Choroid plexus epithelial cell (primary cell): Measurements from ENCODE around the gene WDR91.
A peak's percentile ranks its signal among the peaks of the same experiment; 100 is the strongest.
"Not testable (repeated sequence)": the region's sequence is repeated elsewhere in the genome, so short reads cannot be mapped to it uniquely, and the experiment has no call there.

Experiments used
- DNase-seq: peaks from one replicate; pipeline ENCODE4 v3.0.0-alpha.2; 2010; ENCODE audit warnings: low read depth
- H3K4me3 ChIP-seq: 2 replicates; pipeline ENCODE4 v1.5.1; 2011; ENCODE audit warnings: low read depth, mild to moderate bottlenecking, control low read depth, low read length, moderate library complexity
- CTCF ChIP-seq: conservative IDR thresholded peaks from 2 replicates; pipeline ENCODE4 v1.5.1; 2011; ENCODE audit warnings: low read depth, mild to moderate bottlenecking, control low read depth, inconsistent platforms, low read length, moderate library complexity

The WDR91 gene

GRCh38 chr7:135240441-135240840 is 29.1 kb upstream of the WDR91 start:
- no peak overlapping the region for H3K4me3 ChIP-seq
- TF ChIP-seq CTCF: no peak
- DNase-seq: no peak

- DNase-seq: no peak
- TF ChIP-seq CTCF: no peak
These were observed 27.9 kb upstream of the WDR91 start for GRCh38 chr7:135239263-135239662.

GRCh38 chr7:135238112-135238744 is 26.9 kb upstream of the WDR91 start:
- TF ChIP-seq CTCF: peak; percentile 52
- DNase-seq: no peak
- no peak overlapping the region for H3K4me3 ChIP-seq

More at GRCh38 chr7:135239263-135239662, 27.9 kb upstream of the WDR91 start:
- H3K4me3 ChIP-seq: no peak overlapping the region

DNA sequence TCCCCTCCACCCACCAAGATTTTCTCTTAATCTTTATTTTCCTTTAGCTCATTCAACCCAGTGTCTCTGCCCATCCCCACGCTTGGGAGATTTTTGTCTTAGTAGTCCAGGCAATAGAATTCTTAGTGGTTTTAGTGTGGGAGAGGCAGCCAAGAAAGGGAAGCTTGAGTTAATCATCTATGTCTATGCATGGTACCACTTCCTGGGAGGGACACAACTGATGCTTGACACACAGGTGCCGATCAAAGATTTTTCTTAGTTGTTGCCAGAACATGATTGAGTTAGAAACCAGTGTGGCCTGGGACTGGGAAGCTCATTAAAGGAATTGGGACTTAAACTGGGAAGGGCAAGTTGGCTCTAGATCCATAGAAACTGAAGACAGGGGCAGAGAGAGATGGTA is 25.4 kb upstream of the WDR91 start:
- H3K4me3 ChIP-seq: no peak overlapping the region
- TF ChIP-seq CTCF: no peak
- DNase-seq: no peak

DNA sequence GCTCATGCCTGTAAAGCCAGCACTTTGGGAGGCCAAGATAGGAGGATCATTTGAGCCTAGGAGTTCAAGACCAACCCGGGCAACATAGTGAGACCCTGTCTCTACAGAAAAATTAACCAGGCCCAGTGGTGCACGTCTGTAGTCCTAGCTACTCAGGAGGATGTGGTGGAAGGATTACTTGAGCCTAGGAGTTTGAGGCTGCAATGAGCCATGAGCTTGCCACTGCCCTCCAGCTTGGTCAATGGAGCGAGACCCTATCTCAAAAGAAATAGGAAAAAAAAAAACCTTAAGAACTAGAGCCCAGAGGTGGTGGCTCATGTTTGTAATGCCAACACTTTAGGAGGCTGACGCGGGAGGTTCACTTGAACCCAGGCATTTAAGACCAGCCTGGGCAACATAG is 24.5 kb upstream of the WDR91 start:
- no peak for TF ChIP-seq CTCF
- no peak overlapping the region for H3K4me3 ChIP-seq
- DNase-seq: no peak

- H3K4me3 ChIP-seq: no peak overlapping the region
- TF ChIP-seq CTCF: no peak
- DNase-seq: no peak
These were observed 23.4 kb upstream of the WDR91 start for GRCh38 chr7:135234727-135235126.

- not testable (repeated sequence) for H3K4me3 ChIP-seq, DNase-seq
These were observed 22.8 kb upstream of the WDR91 start for GRCh38 chr7:135234095-135234494.
